Measurements from ENCODE around the gene ARHGAP15. TPM values are rescaled to one million over a fixed set of nuclear protein-coding genes. Genes with fewer than 3 reads are reported as not detected.

ARHGAP15 gene
- total RNA-seq, 1 donor from 2014 or later, result not detected

DNA sequence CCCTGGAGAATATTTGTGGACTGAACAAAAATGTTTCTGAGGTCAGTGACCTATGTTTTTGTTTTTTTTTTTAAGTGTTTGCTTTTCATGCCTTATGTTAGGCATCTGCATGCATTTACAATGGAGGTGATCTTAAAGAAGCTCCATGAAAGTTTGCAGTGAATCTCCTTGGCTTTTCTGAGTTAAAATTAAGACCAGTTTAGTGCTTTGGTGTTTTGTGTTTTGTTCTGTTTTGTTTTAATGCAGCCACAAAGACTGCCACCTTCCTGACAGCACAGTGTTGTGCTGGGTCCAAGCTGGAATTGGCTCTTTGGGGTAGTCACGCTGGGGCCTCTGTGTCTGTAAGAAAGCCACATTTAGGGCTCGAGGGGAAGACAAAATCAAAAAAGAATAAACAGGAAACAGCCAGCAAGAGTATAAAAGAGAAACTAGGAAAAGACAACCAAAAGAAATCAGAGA, 396.2 kb downstream of the ARHGAP15 start:
- DNase-seq (ENCODE audit: low read depth), result no peak
- H3K27me3 ChIP-seq (ENCODE audit: control insufficient read depth, insufficient read depth, low read length), result no peaks in the 10 kb centered on the region
- H3K36me3 ChIP-seq (ENCODE audit: control insufficient read depth, insufficient read depth, low read length), result no peaks in the 10 kb centered on the region
- TF ChIP-seq, protein P1, sequence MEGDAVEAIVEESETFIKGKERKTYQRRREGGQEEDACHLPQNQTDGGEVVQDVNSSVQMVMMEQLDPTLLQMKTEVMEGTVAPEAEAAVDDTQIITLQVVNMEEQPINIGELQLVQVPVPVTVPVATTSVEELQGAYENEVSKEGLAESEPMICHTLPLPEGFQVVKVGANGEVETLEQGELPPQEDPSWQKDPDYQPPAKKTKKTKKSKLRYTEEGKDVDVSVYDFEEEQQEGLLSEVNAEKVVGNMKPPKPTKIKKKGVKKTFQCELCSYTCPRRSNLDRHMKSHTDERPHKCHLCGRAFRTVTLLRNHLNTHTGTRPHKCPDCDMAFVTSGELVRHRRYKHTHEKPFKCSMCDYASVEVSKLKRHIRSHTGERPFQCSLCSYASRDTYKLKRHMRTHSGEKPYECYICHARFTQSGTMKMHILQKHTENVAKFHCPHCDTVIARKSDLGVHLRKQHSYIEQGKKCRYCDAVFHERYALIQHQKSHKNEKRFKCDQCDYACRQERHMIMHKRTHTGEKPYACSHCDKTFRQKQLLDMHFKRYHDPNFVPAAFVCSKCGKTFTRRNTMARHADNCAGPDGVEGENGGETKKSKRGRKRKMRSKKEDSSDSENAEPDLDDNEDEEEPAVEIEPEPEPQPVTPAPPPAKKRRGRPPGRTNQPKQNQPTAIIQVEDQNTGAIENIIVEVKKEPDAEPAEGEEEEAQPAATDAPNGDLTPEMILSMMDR (IDR thresholded peaks at IDR 0.05; ENCODE audit: insufficient read depth, low read length, poor library complexity, severe bottlenecking), result no peak
- H3K4me3 ChIP-seq (ENCODE audit: low read depth, low read length), result no peak overlapping the region

DNA sequence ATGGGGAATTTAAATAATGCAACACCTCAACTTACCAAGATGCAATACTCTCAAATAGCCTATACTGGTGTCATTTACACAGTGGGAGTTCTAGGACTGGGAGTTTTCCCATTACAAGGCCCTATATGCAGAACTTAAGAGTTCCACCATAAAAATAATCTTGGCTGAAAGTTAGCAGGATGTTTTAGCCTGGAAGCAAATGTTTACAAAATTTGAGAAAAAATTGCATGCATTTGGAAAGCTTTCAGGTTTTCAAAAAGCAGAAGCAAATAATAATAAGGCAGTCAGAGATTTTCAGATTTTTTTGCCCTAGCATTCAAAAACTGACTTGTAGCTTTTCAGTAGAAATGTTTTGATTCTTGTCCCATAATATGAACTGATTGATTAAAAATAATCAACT, 397.3 kb downstream of the ARHGAP15 start:
- no peak for DNase-seq (ENCODE audit: low read depth)
- Histone ChIP-seq H3K36me3 (ENCODE audit: control insufficient read depth, insufficient read depth, low read length) (no peaks in the 10 kb centered on the region), H3K4me3 (ENCODE audit: low read depth, low read length) (no peak overlapping the region), H3K27me3 (ENCODE audit: control insufficient read depth, insufficient read depth, low read length) (no peaks in the 10 kb centered on the region)
- TF ChIP-seq, protein P1 (IDR thresholded peaks at IDR 0.05; ENCODE audit: insufficient read depth, low read length, poor library complexity, severe bottlenecking), result no peak

DNA sequence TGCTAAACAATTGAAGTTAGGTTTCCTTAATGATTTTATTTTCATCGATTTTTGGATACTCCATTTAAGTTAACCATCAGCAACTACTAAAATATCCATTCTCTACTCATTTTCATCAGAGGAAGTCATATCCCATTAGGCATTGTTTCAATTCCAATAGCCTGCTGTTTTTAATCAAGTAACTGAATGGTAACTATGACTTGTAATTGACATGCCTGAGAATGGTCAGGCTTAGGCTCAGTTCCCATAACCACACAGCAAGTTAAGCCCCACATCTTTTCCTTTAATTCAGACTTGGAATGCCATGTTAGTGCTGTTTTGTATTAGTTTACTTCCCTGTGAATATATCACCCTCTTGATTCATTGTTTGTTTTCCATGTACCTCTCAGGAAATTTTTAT, 398.8 kb downstream of the ARHGAP15 start:
- Histone ChIP-seq H3K4me3 (ENCODE audit: low read depth, low read length) (no peak overlapping the region), H3K36me3 (ENCODE audit: control insufficient read depth, insufficient read depth, low read length) (no peaks in the 10 kb centered on the region), H3K27me3 (ENCODE audit: control insufficient read depth, insufficient read depth, low read length) (no peaks in the 10 kb centered on the region)
- TF ChIP-seq, protein P1 (IDR thresholded peaks at IDR 0.05; ENCODE audit: insufficient read depth, low read length, poor library complexity, severe bottlenecking), result no peak
- no peak for DNase-seq (ENCODE audit: low read depth)

DNA sequence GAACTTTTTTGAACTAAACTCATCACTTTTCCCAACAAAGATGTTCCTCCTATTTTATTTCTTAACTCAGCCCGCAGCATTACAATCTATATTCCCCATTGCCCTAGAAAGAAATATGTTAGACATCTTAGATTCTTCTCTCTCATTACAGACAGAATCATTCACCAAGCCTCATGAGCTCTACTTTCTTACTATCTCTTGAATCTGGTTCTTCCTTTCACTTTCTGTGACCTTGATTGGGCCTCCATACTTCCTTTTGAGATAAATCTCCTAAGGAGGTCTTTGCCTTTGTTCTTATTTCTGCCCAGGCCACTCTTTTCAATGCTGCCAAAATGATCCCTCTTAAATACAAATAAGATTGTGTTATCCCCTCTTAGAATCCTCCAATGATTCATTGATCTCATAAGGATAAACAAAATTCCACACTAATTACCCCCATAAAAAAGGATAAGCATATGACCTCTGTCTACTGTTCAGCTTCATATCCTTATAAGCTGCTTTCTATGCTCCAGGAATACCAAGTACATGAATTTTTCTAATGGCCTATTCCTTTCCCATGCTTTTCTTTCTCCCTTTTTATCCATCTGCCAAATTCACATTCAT, 400.0 kb downstream of the ARHGAP15 start:
- no peaks in the 10 kb centered on the region for H3K36me3 ChIP-seq (ENCODE audit: control insufficient read depth, insufficient read depth, low read length)
- TF ChIP-seq, protein P1 (IDR thresholded peaks at IDR 0.05; ENCODE audit: insufficient read depth, low read length, poor library complexity, severe bottlenecking), result no peak
- H3K27me3 ChIP-seq (ENCODE audit: control insufficient read depth, insufficient read depth, low read length), result no peaks in the 10 kb centered on the region
- H3K4me3 ChIP-seq (ENCODE audit: low read depth, low read length), result no peak overlapping the region
- no peak for DNase-seq (ENCODE audit: low read depth)

DNA sequence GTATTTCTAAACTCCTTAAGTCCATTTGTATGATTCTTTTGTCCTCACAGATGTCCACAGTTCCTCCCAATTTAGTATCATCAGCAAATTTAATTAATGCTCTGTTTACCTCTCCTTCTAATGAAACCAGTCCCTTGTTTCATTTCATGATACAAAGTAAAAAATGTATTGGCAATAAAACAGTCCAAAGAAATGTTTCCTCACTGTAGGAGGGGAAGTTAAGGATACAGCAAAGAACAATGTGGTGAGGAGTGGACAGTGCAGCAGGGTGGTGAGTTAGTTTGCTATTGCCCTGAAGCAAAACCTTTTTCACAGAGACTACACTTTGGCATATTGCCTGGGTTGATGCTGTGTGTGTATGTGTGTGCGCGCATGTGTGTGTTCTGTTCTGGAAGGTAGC, 401.5 kb downstream of the ARHGAP15 start:
- H3K27me3 ChIP-seq (ENCODE audit: control insufficient read depth, insufficient read depth, low read length), result no peaks in the 10 kb centered on the region
- no peak overlapping the region for H3K4me3 ChIP-seq (ENCODE audit: low read depth, low read length)
- TF ChIP-seq, protein P1 (IDR thresholded peaks at IDR 0.05; ENCODE audit: insufficient read depth, low read length, poor library complexity, severe bottlenecking), result no peak
- no peaks in the 10 kb centered on the region for H3K36me3 ChIP-seq (ENCODE audit: control insufficient read depth, insufficient read depth, low read length)
- DNase-seq (ENCODE audit: low read depth), result no peak

DNA sequence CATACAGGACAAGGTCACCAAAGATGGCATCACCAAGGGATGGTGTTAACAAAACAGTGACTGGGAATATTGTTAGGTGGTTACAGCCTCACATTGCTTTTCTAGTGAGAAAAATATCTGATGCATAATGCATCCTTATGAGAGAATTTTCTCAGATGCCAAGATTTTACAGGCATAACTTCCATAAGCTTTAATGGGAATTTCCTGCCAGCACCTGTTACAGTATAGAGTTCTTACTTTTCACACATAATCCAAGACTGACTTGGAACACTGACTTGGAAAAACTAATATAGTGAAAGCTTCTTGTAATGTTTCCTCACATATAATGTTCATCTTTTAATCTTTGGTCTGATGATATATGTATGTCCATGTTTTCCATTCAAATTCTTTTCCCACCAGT, 402.8 kb downstream of the ARHGAP15 start:
- Histone ChIP-seq H3K4me3 (ENCODE audit: low read depth, low read length) (no peak overlapping the region), H3K36me3 (ENCODE audit: control insufficient read depth, insufficient read depth, low read length) (no peaks in the 10 kb centered on the region), H3K27me3 (ENCODE audit: control insufficient read depth, insufficient read depth, low read length) (no peaks in the 10 kb centered on the region)
- no peak for DNase-seq (ENCODE audit: low read depth)
- TF ChIP-seq, protein P1 (IDR thresholded peaks at IDR 0.05; ENCODE audit: insufficient read depth, low read length, poor library complexity, severe bottlenecking), result no peak

All from kidney epithelial cell (primary cell).